Neural cell (in vitro differentiated cells): ENCODE data around the gene SUSD2. TPM values are rescaled to one million over a fixed set of nuclear protein-coding genes. Genes with fewer than 3 reads are reported as not detected.

Experiments
- H2AFZ ChIP-seq: fragments of 200-600, 300-800 bp; sonication (generic), shearing (Covaris generic); 2 replicates; pipeline ENCODE4 v1.6.0; 2014; ENCODE audit warnings: low read depth, mild to moderate bottlenecking, antibody characterized with exemption, low read length, moderate library complexity
- H3F3A ChIP-seq: fragments of 200-600 bp; shearing (Covaris generic); 2 replicates; pipeline ENCODE4 v1.6.1; 2016; ENCODE audit warnings: mild to moderate bottlenecking, moderate library complexity, mixed read lengths, antibody characterized with exemption, low read length; ENCODE audit not compliant: insufficient read depth, poor library complexity, severe bottlenecking
- H3K27ac ChIP-seq: fragments of 200-600, 300-800 bp; sonication (generic), shearing (Covaris generic); 2 replicates; pipeline ENCODE4 v1.5.1; 2014; ENCODE audit warnings: mild to moderate bottlenecking, low read length, moderate library complexity
- H3K27me3 ChIP-seq: fragments of 300-800, 200-600 bp; sonication (generic), shearing (Covaris generic); 2 replicates; pipeline ENCODE4 v1.6.0; 2014; ENCODE audit warnings: mild to moderate bottlenecking, low read depth, low read length, moderate library complexity; ENCODE audit not compliant: insufficient read depth
- H3K36me3 ChIP-seq: fragments of 300-800, 200-600 bp; sonication (generic), shearing (Covaris generic); 2 replicates; pipeline ENCODE4 v1.5.1; 2014; ENCODE audit warnings: mild to moderate bottlenecking, antibody characterized with exemption, low read length, moderate library complexity; ENCODE audit not compliant: insufficient read depth
- H3K4me2 ChIP-seq: fragments of 300-800, 200-600 bp; sonication (generic), shearing (Covaris generic); 2 replicates; pipeline ENCODE4 v1.6.0; 2014; ENCODE audit warnings: mild to moderate bottlenecking, low read length
- H3K4me3 ChIP-seq: fragments of 300-800, 200-600 bp; sonication (generic), shearing (Covaris generic); 2 replicates; pipeline ENCODE4 v1.5.1; 2014; ENCODE audit warnings: mild to moderate bottlenecking, low read length, moderate library complexity
- H3K79me2 ChIP-seq: fragments of 200-600 bp; shearing (Covaris generic); replicated peaks from 2 replicates; pipeline ENCODE4 v1.6.0; 2014; ENCODE audit warnings: mild to moderate bottlenecking, low read length, moderate library complexity; ENCODE audit not compliant: insufficient read depth
- H3K9ac ChIP-seq: fragments of 300-800, 200-600 bp; sonication (generic), shearing (Covaris generic); 2 replicates; pipeline ENCODE4 v1.6.1; 2016; ENCODE audit warnings: mild to moderate bottlenecking, low read length, mixed read lengths
- H3K9me2 ChIP-seq: fragments of 200-600 bp; shearing (Covaris generic); 2 replicates; pipeline ENCODE4 v1.6.1; 2016; ENCODE audit warnings: mild to moderate bottlenecking, low read length, mixed read lengths; ENCODE audit not compliant: insufficient read depth
- H3K9me3 ChIP-seq: fragments of 200-600, 300-800 bp; sonication (generic), shearing (Covaris generic); 2 replicates; pipeline ENCODE4 v1.6.1; 2016; ENCODE audit warnings: mild to moderate bottlenecking, mixed run types, low read length, moderate library complexity, mixed read lengths
- H4K20me1 ChIP-seq: fragments of 200-600 bp; shearing (Covaris generic); 2 replicates; pipeline ENCODE4 v1.6.1; 2016; ENCODE audit warnings: mild to moderate bottlenecking, mixed run types; ENCODE audit not compliant: insufficient read depth
- EP300 ChIP-seq: fragments of 450-650 bp; conservative IDR thresholded peaks from 2 replicates; pipeline ENCODE4 v1.6.1; 2014; ENCODE audit warnings: antibody characterized with exemption, mild to moderate bottlenecking, moderate library complexity; ENCODE audit not compliant: poor library complexity, severe bottlenecking
- EZH2 ChIP-seq: fragments of 200-600, 300-800 bp; shearing (Covaris generic), sonication (generic); IDR thresholded peaks from 2 replicates; pipeline ENCODE4 v1.6.1; 2014; ENCODE audit warnings: antibody characterized with exemption, low read length, borderline replicate concordance, mild to moderate bottlenecking; ENCODE audit not compliant: insufficient read depth, poor library complexity, severe bottlenecking
- MXI1 ChIP-seq: fragments of 450-650 bp; conservative IDR thresholded peaks from 2 replicates; pipeline ENCODE4 v1.6.1; 2014; ENCODE audit warnings: antibody characterized with exemption, mild to moderate bottlenecking; ENCODE audit not compliant: poor library complexity, severe bottlenecking
- POLR2AphosphoS5 ChIP-seq: IDR thresholded peaks from 2 replicates; pipeline ENCODE4 v1.6.1; 2012
- RAD21 ChIP-seq: fragments of 450-650 bp; conservative IDR thresholded peaks from 2 replicates; pipeline ENCODE4 v1.6.1; 2014; ENCODE audit warnings: antibody characterized with exemption, mild to moderate bottlenecking, moderate library complexity
- SMC3 ChIP-seq: fragments of 450-650 bp; conservative IDR thresholded peaks from 2 replicates; pipeline ENCODE4 v1.6.1; 2014; ENCODE audit warnings: antibody characterized with exemption, mild to moderate bottlenecking, moderate library complexity; ENCODE audit not compliant: poor library complexity
- TAF1 ChIP-seq: IDR thresholded peaks from 2 replicates; pipeline ENCODE4 v1.6.1; 2012; ENCODE audit warnings: low read depth
- polyA plus RNA-seq: library from polyadenylated mRNA; depleted of rRNA; stranded (reverse); fragments of >200 nt; gene quantifications from 2 replicates; pipeline ENCODE4 v1.2.3, GENCODE V29; 2014
- TF ChIP-seq, protein P1 (sequence below): IDR thresholded peaks from 2 replicates; pipeline ENCODE4 v1.6.1; 2012; ENCODE audit warnings: borderline replicate concordance
- TF ChIP-seq, protein P2 (sequence below): fragments of 450-650 bp; IDR thresholded peaks from 2 replicates; pipeline ENCODE4 v1.5.1; 2014; ENCODE audit warnings: antibody characterized with exemption, mild to moderate bottlenecking, moderate library complexity; ENCODE audit not compliant: poor library complexity, severe bottlenecking

SUSD2 gene
- polyA plus RNA-seq, 1 donor from 2014 or later: 0.20 TPM

DNA sequence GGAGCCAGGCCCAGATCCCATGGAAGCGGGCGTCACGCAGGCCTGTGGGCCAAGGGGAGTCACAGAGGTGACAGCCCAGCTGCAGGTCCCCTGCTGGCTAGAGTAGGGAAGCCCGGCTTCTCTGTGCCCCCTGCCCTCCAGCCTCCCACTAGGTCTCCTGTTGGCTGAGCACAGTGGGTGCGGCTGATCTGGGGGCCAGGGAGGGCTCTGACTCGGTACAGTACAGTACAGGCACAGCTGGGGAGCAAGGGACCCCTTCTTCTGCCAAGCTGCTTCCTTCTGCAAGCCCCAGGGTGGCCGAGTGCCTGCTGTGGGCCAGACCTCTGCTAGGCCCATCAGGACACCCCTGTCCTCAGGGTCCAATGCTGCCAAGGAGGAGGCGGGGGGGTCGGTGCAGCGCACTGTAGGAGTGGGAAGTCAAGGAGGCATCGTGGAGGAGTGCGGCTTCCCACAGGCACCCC is 10.1 kb downstream of the SUSD2 start (continued):
- TF ChIP-seq TAF1 (no peak), EP300 (no peak), EZH2 (no peak)

- Histone ChIP-seq H3F3A (no peaks in the 10 kb centered on the region), H3K27ac (no peak overlapping the region), H4K20me1 (no peaks in the 10 kb centered on the region), H2AFZ (no peak overlapping the region), H3K4me2 (no peak overlapping the region), H3K27me3 (no peaks in the 10 kb centered on the region), H3K9ac (no peak overlapping the region), H3K36me3 (no peaks in the 10 kb centered on the region), H3K79me2 (no peaks in the 10 kb centered on the region), H3K9me2 (no peaks in the 10 kb centered on the region), H3K9me3 (no peaks in the 10 kb centered on the region), H3K4me3 (no peak overlapping the region)
- TF ChIP-seq EZH2: no peak
- no peak for TF ChIP-seq POLR2AphosphoS5
- TF ChIP-seq TAF1: no peak
- TF ChIP-seq MXI1: no peak
- no peak for TF ChIP-seq EP300
- TF ChIP-seq, protein P1, sequence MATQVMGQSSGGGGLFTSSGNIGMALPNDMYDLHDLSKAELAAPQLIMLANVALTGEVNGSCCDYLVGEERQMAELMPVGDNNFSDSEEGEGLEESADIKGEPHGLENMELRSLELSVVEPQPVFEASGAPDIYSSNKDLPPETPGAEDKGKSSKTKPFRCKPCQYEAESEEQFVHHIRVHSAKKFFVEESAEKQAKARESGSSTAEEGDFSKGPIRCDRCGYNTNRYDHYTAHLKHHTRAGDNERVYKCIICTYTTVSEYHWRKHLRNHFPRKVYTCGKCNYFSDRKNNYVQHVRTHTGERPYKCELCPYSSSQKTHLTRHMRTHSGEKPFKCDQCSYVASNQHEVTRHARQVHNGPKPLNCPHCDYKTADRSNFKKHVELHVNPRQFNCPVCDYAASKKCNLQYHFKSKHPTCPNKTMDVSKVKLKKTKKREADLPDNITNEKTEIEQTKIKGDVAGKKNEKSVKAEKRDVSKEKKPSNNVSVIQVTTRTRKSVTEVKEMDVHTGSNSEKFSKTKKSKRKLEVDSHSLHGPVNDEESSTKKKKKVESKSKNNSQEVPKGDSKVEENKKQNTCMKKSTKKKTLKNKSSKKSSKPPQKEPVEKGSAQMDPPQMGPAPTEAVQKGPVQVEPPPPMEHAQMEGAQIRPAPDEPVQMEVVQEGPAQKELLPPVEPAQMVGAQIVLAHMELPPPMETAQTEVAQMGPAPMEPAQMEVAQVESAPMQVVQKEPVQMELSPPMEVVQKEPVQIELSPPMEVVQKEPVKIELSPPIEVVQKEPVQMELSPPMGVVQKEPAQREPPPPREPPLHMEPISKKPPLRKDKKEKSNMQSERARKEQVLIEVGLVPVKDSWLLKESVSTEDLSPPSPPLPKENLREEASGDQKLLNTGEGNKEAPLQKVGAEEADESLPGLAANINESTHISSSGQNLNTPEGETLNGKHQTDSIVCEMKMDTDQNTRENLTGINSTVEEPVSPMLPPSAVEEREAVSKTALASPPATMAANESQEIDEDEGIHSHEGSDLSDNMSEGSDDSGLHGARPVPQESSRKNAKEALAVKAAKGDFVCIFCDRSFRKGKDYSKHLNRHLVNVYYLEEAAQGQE: no peak
- no peak for TF ChIP-seq SMC3
- no peak for TF ChIP-seq RAD21
- TF ChIP-seq, protein P2, sequence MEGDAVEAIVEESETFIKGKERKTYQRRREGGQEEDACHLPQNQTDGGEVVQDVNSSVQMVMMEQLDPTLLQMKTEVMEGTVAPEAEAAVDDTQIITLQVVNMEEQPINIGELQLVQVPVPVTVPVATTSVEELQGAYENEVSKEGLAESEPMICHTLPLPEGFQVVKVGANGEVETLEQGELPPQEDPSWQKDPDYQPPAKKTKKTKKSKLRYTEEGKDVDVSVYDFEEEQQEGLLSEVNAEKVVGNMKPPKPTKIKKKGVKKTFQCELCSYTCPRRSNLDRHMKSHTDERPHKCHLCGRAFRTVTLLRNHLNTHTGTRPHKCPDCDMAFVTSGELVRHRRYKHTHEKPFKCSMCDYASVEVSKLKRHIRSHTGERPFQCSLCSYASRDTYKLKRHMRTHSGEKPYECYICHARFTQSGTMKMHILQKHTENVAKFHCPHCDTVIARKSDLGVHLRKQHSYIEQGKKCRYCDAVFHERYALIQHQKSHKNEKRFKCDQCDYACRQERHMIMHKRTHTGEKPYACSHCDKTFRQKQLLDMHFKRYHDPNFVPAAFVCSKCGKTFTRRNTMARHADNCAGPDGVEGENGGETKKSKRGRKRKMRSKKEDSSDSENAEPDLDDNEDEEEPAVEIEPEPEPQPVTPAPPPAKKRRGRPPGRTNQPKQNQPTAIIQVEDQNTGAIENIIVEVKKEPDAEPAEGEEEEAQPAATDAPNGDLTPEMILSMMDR: no peak
Measured at GRCh38 chr22:24191893-24192292, 10.6 kb downstream of the SUSD2 start.

GRCh38 chr22:24198682-24199052 is 17.4 kb downstream of the SUSD2 start:
- Histone ChIP-seq H3F3A (no peaks in the 10 kb centered on the region), H3K79me2 (no peaks in the 10 kb centered on the region), H3K36me3 (no peaks in the 10 kb centered on the region), H3K9ac (no peak overlapping the region), H4K20me1 (no peaks in the 10 kb centered on the region), H3K27me3 (no peaks in the 10 kb centered on the region), H3K9me3 (no peaks in the 10 kb centered on the region), H3K27ac (no peak overlapping the region), H3K4me2 (no peak overlapping the region), H3K4me3 (no peak overlapping the region), H2AFZ (no peak overlapping the region), H3K9me2 (no peaks in the 10 kb centered on the region)
- TF ChIP-seq, protein P2: no peak
- TF ChIP-seq, protein P1: no peak
- TF ChIP-seq MXI1: no peak
- TF ChIP-seq EP300: no peak
- TF ChIP-seq SMC3: no peak
- TF ChIP-seq RAD21: no peak
- no peak for TF ChIP-seq TAF1
